Heart left ventricle (tissue), 16 donors: Measurements from ENCODE around the gene KLHDC8A. TPM values are rescaled to one million over a fixed set of nuclear protein-coding genes. Genes with fewer than 3 reads are reported as not detected.
A peak's percentile ranks its signal among the peaks of the same experiment; 100 is the strongest.

Experiments used
- ATAC-seq, 4 donors: fragments of 200-7000 bp; cut with Tn5 transposase; one replicate each; pipeline ENCODE4 v1.9.1; 2020 to 2022; ENCODE audit warnings: moderate library complexity in 4 of 4, mild to moderate bottlenecking in 3 of 4, moderate number of reproducible peaks in 1 of 4
- DNase-seq, 5 donors: peaks; one replicate each; pipeline ENCODE4 v3.0.0-alpha.2; 2020
- H3K27ac ChIP-seq, 12 donors: fragments of 200-600 bp; sonication (generic) in 4 of 12; one replicate each; pipeline versions ENCODE4 v1.5.0 to v1.8.0; 2016 to 2022; ENCODE audit warnings: mild to moderate bottlenecking in 2 of 12
- H3K27me3 ChIP-seq, 9 donors: fragments of 200-600 bp; sonication (generic) in 2 of 9; one replicate each; pipeline versions ENCODE4 v1.5.1 to v1.8.0; 2016 to 2022; ENCODE audit warnings: mild to moderate bottlenecking in 3 of 9
- H3K36me3 ChIP-seq, 9 donors: fragments of 200-600 bp; sonication (generic) in 2 of 9; one replicate each; pipeline versions ENCODE4 v1.5.0 to v1.8.0; 2018 to 2022; ENCODE audit warnings: mild to moderate bottlenecking in 2 of 9
- H3K4me1 ChIP-seq, 12 donors: fragments of 200-600 bp; sonication (generic) in 4 of 12; one replicate each; pipeline versions ENCODE4 v1.5.0 to v1.8.0; 2016 to 2022; ENCODE audit warnings: mild to moderate bottlenecking in 3 of 12
- H3K4me3 ChIP-seq, 12 donors: fragments of 200-600 bp; sonication (generic) in 4 of 12; one replicate each; pipeline versions ENCODE4 v1.5.0 to v1.8.0; 2017 to 2022; ENCODE audit warnings: mild to moderate bottlenecking in 9 of 12, moderate library complexity in 4 of 12
- H3K9me3 ChIP-seq, 12 donors: fragments of 200-600 bp; sonication (generic) in 4 of 12; one replicate each; pipeline versions ENCODE4 v1.5.0 to v1.8.0; 2016 to 2022; ENCODE audit warnings: mild to moderate bottlenecking in 1 of 12
- CTCF ChIP-seq, 12 donors: fragments of 200-600 bp; sonication (generic) in 4 of 12; IDR thresholded peaks; one replicate each; pipeline versions ENCODE4 v1.5.0 to v1.8.0; 2018 to 2022; ENCODE audit warnings: antibody characterized with exemption in 12 of 12, mild to moderate bottlenecking in 5 of 12
- POLR2A ChIP-seq, 2 donors: fragments of 450-650 bp; IDR thresholded peaks; one replicate each; pipeline ENCODE4 v1.6.1; 2017; ENCODE audit warnings: antibody characterized with exemption in 2 of 2, mild to moderate bottlenecking in 2 of 2, moderate library complexity in 2 of 2
- WGBS, 4 donors: extraction: QIAGEN DNeasy Blood & Tissue Kit in 2 of 4; methylation state at CpG; one replicate each; pipeline versions ENCODE4 v1.1.5 to v1.1.7; 2013 to 2018; 5-methylcytosine and 5-hydroxymethylcytosine counted together
- intact Hi-C, 10 donors: fragments of 100-400 bp; cut with DNase I; formaldehyde crosslinking; loops; one replicate each; pipeline versions ENCODE4 v1.11.1 to v1.14.2; 2022
- polyA plus RNA-seq, 2 donors: library from polyadenylated mRNA; stranded (reverse); fragments of 200-250 nt; gene quantifications; one replicate each; pipeline ENCODE4 v1.2.3, GENCODE V29; 2013
- total RNA-seq, 9 donors: library from RNA; depleted of rRNA in 2 of 9; stranded (reverse); fragments of >200 nt in 2 of 9; fragmentation: NEBNext Ultra II Directional in 3 of 9; extraction: Animal tissue kit (Norgen Biotek cat#: 25700) in 3 of 9; gene quantifications; one replicate each; pipeline versions ENCODE4 v1.1.0 to v1.2.4, GENCODE V29; 2016 to 2023
- donor health status: ischemic (EF 13 %, LVEDD 7.1; RV severe dilation, severe dysfunction).
- donor health status: healthy with polysubstance abuse.
- donor health status: DM: no; HTN: yes; CAD: no.
- donor health status: DM: no; HTN: no; CAD: no.
- donor health status: ischemic (EF 25% LVEDD 6.9; RV normal size, moderate dysfunction).
- donor health status: ischemic (EF 25% LVEDD 5.7; RV mildly dilated, moderate dysfunction).
- donor health status: healthy.
- donor health status: DM: yes; HTN: yes; CAD: no.
- donor health status: ischemic (EF 35%, LVEDD 5.7; RV mildly dilated, moderate dysfunction).
- donor health status: nonischemic (EF 11% LVEDD 7.7; RV severe dilation, severe dysfunction).
- donor health status: DM: yes; HTN: yes; CAD: no.
- donor health status: PGD.
- donor health status: ischemic (EF 29% LVEDD 5.4; RV normal size, mild dysfunction).
- donor health status: nonischemic (EF 23%, LVEDD 6.1; RV moderate dilation, normal function).

KLHDC8A gene
- total and polyA plus RNA-seq, 11 donors, result 0.14 to 0.30 (median 0.18) TPM; not detected in 8

GRCh38 chr1:205329719-205330118 lies 27.0 kb downstream of the KLHDC8A start:
- DNase-seq (no peak), ATAC-seq (no peak)
- Histone ChIP-seq H3K27me3 (peaks cover 0 to 20% (median 0%) of the 10 kb centered on the region in 9 donors), H3K36me3 (no peaks in the 10 kb centered on the region), H3K4me3 (no peak overlapping the region), H3K27ac (no peak overlapping the region), H3K9me3 (no peaks in the 10 kb centered on the region), H3K4me1 (peaks cover 0 to 7% (median 0%) of the 10 kb centered on the region in 12 donors)
- 86 to 92% (median 89%) methylated on average over 4 to 5 of the region's 5 CpGs for WGBS, 4 donors
- TF ChIP-seq POLR2A (IDR thresholded peaks at IDR 0.05) (no peak), CTCF (IDR thresholded peaks at IDR 0.05) (no peak)
- intact Hi-C loops, result no loop called here

GRCh38 chr1:205328476-205328875 lies 28.2 kb downstream of the KLHDC8A start:
- WGBS, 4 donors, result 71 to 81% (median 79%) methylated on average over 3 to 4 of the region's 4 CpGs
- Histone ChIP-seq H3K36me3 (no peaks in the 10 kb centered on the region), H3K4me1 (peaks cover 0 to 8% (median 0%) of the 10 kb centered on the region in 12 donors), H3K4me3 (no peak overlapping the region), H3K27me3 (peaks cover 0 to 20% (median 0%) of the 10 kb centered on the region in 9 donors), H3K27ac (no peak overlapping the region), H3K9me3 (no peaks in the 10 kb centered on the region)
- ATAC-seq (no peak), DNase-seq (no peak)
- intact Hi-C loops, result no loop called here
- TF ChIP-seq CTCF (IDR thresholded peaks at IDR 0.05) (no peak), POLR2A (IDR thresholded peaks at IDR 0.05) (no peak)

- ATAC-seq, result no peak
- H3K9me3 ChIP-seq, result no peaks in the 10 kb centered on the region
- peaks cover 0 to 11% (median under 1%) of the 10 kb centered on the region in 12 donors for H3K4me1 ChIP-seq
- no peak for DNase-seq
- WGBS, 4 donors, result 58 to 77% (median 65%) methylated on average over 11 of the region's 11 CpGs
- peaks cover 0 to 20% (median 0%) of the 10 kb centered on the region in 9 donors for H3K27me3 ChIP-seq
- H3K4me3 ChIP-seq, result no peak overlapping the region
- H3K36me3 ChIP-seq, result no peaks in the 10 kb centered on the region
- intact Hi-C loops, result no loop called here
- no peak overlapping the region for H3K27ac ChIP-seq
- no peak for TF ChIP-seq CTCF (IDR thresholded peaks at IDR 0.05)
- TF ChIP-seq POLR2A (IDR thresholded peaks at IDR 0.05), result no peak
Measured at GRCh38 chr1:205326812-205327466, 29.8 kb downstream of the KLHDC8A start.

GRCh38 chr1:205325334-205325884 lies 31.3 kb downstream of the KLHDC8A start:
- peak; percentile 68 to 91 (median 81) for TF ChIP-seq CTCF (IDR thresholded peaks at IDR 0.05)
- TF ChIP-seq POLR2A (IDR thresholded peaks at IDR 0.05), result no peak
- peaks cover 3 to 21% (median 9%) of the 10 kb centered on the region in 12 donors for H3K4me1 ChIP-seq
- no peaks in the 10 kb centered on the region for H3K36me3 ChIP-seq
- peaks cover 0 to 20% (median 0%) of the 10 kb centered on the region in 9 donors for H3K27me3 ChIP-seq
- no peak overlapping the region for H3K27ac ChIP-seq
- H3K4me3 ChIP-seq, result no peak overlapping the region
- peak in 3 of 5 donors; percentile 39 to 64 (median 62) for DNase-seq
- 36 to 39% (median 37%) methylated on average over 5 to 6 of the region's 6 CpGs for WGBS, 4 donors
- peak in 2 of 4 donors; percentile 26 to 31 for ATAC-seq
- intact Hi-C loops, result loop anchor here (1.0 to 2.0 kb wide), 3 partner anchors 51 to 53 kb away; no protein-coding TSS in a partner anchor
- no peaks in the 10 kb centered on the region for H3K9me3 ChIP-seq
